Stimulated activated CD4-positive, alpha-beta T cell treated with anti-CD3 and anti-CD28 coated beads, TNF-alpha, amount 100 ng/mL, for 48 hours (primary cell): ENCODE results near the gene RAMACL.
"Not testable (repeated sequence)": the region's sequence is repeated elsewhere in the genome, so short reads cannot be mapped to it uniquely, and the experiment has no call there.

Experiments used
- DNase-seq, 3 donors: peaks; one replicate each; pipeline ENCODE4 v3.0.0-alpha.2; 2020; ENCODE audit warnings: low read depth in 3 of 3

Gene RAMACL

DNA sequence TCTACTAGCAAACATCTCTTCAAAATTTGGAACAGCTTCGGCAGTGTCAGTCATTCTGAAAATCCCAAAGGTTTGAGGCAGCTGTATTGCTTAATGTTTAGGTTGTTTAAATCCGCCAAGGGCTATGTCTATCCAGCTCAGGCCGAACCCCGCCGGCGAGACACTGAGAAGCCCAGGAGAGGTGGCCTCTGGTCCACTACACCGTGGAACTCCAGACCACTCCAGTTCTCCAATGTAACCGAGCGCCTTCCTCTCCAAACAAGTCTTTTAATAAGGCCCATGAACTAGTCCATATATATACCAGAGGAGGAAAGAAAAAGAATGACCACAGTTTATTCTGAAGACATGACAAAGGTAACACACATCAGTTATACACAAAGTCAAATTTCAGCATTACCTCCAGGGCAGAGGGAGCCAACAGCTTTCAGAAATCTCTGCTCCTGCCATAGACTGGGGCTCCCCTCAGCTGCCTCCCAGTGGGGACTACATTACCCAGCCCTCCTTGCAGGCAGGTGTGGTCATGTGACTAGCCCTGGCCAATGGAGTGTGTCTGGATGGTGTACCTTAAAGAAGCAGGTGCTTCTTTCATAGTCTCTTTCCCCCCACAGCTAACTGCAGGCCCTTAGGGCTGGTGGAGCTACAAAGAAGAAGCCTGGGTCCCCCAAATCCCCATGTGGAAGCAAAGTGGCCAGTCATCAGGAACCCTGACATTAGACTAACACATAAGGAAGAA, at the start of gene RAMACL:
RAMACL (minus strand) TSS at position 255 of the 733 bp plus-strand sequence; CDS start at position 54, 201 bp downstream.
- peak in 2 of 3 donors; percentile 14 to 29 for DNase-seq

DNA sequence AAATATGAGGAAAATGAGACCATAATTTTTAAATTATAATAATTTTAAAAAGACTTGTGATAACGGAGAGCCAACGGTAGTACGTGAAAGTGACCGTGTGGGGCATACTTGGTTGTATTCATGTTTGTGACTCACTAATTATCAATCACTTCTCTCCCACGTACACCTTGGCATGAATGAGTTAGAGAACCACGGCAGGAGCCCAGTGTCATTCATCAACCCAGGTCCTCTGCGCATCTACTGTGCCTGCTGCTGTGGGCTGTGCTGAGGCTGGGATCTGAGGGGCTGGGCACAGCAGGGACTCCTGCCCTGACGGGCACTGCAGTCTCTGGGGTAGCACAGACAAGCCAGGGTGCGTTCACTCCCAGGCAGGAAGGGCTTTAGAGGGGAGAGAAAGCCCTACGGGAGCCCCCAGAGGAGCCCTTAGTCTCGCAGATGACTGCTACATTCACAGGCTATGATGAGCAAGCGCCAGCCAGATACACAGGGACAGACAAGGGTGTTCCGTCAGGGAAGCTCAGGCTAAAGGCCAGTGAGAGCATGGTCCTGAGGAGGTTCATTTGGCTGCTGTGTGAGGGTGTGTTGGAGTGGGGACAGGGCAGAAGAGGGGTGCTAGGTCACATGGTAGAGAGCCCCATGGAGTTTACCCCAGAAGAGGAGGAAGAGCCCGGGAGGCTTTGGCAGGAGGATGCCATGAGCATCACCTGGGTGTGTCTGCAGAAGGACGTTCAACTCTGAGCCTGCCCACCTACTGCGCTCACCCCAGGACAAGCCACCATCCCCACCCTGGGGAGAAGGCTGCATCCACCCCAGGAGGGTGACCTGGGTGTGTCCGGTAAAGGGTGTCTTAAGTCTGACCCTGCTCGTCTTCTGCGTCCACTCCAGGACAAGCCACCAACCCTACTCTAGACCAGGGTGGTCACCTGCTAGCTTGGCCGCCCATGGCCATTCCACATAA, 48.8 kb upstream of the RAMACL start:
- no peak for DNase-seq

DNA sequence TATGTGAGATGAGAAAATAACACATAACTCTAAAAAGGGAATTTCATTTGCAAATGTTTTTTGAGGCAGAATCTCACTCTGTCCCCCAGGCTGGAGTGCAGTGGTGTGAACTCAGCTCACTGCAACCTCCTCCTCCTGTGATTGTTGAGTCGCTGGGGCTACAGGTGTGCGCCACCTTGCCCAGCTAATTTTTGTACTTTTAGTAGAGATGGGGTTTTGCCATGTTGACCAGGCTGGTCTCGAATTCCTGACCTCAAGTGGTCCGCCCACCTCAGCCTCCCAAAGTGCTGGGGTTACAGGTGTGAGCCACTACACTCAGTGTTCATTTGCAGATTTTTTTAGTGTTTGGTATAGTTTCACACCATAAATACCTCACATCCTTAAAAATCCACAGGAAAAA, 48.1 kb upstream of the RAMACL start:
- not testable (repeated sequence) for DNase-seq

DNA sequence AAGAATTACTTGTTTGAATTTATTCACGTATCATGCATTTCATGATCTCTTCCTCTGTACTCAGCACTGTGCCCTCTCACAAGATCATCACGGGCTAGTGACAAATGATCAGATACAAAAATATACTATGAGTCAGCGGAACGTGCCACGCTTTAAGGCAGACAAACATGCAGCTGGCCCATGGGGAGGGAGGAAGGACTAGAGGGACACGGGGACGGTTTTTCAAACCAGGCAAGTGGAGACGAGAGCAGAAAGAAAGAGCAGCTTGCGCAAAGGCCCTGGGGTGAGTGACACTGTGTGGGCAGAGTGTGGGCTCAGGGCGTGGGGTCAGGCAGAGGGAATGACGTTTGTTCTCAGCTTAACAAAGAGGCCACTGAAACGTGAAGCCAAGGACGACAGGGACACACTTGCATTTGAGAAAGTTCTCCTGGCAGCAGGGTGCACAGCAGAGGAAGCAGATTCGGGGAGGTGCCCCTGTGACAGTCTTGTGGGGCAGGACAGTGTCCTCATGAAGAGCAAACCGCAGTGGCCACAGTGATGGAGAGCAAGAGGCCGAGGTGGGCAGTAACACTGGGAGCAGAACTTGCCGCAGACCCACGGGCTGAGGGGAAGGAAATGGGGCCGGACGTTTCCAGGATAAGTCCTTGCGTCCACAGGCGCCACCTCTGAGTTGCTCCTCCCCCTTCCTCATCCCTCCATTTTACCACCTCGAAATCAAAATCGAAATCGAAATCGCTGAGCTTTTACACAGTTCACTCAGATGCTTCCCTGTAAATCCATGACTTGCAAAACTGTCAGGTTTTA, 47.5 kb upstream of the RAMACL start:
- DNase-seq: no peak

DNA sequence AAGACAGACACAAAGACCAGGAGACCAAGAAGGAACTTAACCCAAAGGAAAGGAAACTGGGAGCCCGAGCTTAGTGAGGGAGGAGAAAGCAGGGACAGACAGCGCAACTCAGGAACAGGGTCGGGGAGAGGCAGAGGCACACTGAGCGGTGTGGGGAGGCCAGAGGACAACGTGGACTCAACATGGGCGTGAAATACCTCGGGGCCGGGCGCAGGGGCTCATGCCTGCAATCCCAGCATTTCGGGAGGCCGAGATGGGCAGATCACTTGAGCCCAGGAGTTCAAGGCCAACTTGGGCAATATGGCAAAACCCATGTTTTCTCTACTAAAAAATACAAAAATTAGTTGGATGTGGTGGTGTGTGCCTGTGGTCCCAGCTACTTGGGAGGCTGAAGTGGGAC, 46.3 kb upstream of the RAMACL start:
- no peak for DNase-seq

DNA sequence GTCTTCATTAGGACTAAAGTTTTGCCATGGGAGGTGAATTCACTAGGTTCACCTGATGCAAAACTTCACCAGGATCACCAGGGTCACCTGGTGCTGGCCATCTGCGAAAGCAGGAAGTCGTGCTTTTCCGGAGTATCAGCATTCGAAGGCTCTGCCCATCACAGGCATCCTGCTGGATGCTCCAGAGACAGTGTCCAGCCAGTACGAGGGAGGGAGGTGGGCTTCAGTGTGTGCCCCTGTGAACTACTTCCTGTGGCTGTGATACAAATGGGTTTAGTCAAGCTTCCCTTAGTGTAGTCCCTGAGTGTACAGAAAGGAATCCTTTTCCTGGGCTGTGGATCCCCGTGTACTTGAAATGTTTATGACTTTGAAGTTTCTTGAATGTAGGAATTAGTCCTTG, 44.0 kb upstream of the RAMACL start:
- no peak for DNase-seq

DNA sequence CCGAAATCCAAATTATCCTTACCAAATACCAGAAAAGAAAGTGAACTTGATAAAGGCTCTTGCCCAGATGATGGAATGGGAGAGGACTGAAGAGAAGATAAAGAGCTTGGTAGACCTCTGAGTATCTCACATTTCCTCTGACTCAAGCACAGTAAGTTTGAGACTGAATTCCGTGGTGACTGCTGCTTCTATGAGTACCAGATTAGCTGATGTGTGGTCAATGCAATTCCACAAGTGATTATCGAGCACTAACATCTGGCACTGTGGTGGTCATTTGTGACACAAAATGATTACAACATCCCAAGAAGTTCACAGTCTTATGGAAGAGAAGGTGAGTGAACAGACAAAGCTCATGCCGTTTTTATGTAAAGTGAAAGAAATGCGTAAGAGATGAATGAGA, 43.1 kb upstream of the RAMACL start:
- DNase-seq: no peak

DNA sequence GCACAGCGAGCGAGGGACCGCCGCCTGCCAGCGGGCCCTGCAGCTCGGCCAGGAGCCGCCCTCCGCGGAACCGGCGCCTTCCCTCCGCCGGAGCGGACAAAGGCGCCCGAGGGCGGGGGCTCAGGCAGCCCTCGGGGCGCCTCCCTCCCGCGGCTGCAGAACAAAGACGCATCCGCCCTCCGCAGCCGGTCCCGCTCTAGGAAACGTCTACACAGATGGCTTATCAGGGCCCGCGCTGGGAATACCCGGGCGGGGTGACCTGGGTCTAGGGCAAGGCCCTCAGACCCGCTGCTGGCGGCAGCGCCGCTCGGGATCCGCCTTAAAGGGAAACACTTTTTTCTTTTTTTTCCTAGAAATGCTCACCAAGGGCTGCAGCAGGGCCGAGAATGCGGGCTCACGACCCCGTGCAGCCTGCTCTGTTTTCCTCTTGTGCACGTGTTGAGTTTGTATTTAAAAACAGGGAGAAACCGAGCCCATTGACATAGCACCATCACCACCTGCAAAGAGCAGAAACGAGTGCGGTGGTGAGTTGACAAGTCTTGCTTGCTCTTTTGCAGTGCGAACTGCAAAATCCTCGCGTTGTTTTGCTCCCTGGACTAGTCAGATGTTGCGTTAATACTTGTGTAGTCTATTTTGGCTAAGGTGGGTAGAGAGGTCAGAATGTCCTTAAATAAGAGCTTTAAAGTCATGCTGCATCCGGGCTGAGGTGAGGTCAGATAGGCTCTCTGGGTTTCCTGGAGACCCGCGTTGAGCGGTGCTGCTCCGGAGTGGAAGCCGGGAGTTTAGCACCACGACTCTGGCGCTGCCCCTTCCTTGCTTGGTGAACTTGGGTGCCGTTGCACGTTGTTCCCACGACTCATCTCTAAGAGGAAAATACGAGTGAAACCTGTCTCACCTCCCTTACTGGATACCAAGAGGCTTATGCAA, 41.7 kb upstream of the RAMACL start:
- DNase-seq: peak in 2 of 3 donors; percentile 7 to 16

DNA sequence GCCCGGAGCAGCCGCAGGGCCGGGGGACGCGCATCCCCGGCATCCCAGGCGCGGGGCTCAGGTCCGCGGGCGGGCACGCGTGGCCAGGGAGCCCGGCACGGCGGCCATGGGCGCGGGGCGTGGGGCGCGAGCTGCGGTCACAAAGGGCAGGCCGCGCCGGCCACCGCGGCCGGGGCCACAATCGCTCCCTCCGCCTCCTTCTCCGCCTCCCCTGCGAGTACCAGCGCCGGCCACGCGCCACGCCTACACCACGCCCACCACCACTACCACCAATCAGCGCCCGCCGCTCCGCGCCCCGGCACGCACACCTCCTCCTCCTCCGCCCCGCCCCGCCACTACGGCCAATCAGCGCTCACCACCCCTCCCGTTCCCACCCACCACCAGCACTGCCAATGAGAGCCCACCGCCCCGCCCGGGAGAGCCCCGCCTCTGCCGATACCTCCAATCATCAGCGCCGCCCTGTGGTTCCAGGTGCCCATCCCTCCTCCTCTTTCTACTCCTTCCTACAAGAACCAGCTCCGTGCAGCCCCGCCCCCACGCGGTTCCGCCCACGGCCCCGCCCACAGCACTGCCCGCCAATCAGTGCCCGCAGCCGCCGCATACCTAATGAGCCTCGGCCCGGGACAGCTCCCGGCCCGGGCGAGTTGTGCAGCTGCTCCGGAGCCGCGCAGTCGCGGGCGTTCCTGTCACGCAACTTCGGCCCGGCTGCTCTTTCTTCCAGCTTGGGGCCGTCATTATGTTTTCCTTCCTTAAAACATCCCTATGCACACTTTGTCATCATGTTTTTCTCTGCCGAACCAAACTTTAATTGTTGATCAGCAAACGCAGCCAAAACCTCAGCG, 40.8 kb upstream of the RAMACL start, which contains the start of gene RPS6KA2:
RPS6KA2 (minus strand) TSS at position 219 of the 842 bp plus-strand sequence. CDS start 232 bp downstream, outside the sequence.
- peak; percentile 99 to 100 (median 99) for DNase-seq

DNA sequence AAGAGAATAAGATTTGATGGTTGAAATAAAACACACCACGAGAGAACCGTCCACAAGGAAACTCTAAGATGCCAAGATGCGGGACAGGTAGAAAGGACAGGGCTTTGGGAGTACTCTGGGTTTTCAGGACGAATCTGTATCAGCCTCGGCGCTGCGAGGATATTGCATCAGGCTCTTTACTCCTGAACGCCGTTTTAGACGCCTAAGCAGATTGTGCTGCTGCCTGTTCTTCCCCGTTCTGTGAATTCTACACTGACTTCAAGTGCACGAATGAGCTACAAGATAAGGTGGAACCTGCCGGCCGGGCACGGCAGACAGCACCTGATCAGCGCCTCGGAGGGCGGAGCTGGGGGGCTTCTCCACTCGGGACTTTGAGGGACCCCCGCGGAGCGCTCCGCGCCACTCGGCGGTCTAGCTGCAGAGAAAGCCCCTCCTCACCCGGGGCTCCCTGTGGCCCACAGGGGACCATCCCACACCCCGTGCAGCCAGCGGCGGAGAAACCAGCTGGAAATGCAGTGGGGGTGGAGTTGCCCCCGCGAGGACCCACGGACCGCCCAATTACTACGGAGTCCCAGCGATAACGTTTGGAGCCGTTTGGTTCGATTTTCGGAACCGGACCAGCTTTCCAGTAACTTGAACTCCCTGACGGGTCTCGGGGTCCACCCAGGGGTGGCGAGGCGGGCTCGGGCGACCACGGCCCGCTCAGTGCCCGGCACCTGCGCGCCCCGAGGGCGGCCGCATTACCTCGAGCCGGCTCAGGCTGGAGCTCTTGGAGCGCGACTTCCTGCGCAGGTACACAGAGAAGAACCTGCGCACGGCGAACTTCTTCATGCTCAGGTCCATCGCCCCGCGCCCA, 39.9 kb upstream of the RAMACL start:
- peak in 1 of 3 donors; percentile 3 for DNase-seq

DNA sequence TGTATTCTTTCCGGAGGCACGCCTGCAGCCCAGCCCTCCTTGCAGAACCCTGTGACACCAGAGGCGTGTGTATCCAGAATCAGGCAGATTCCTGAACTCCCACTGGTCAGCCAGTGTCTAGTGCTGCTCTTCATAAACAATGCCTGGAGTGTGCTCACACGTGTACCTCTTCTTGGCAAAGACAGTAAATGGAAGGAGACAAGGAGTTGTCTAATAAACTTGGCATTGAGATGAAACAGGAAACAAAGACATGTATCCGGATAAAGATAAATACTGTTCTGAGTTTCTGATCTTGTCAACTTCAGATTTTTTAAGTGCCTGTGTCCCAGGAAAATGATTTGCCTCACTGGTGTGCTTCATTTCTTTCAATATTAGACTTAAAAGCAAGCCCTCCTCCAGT, 38.9 kb upstream of the RAMACL start:
- DNase-seq: no peak

DNA sequence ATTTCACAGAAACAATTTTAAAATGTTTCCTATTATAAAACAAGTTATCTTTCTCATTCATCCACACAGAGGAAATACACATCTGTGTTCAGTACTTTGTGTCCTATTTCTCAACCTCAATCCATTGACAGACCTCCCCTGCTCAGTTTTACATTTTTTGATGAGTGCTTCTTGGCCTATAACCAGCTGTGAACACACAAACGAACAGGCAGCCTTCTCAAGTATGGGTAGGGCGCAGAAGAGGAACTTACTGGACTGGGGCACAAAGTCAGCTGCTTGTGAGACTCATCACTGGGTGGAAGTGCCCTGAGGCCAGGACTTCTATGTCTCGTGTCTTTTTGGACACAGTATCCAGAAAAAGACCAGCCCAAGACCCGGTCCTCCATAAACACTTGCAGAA, 37.8 kb upstream of the RAMACL start:
- DNase-seq: no peak

DNA sequence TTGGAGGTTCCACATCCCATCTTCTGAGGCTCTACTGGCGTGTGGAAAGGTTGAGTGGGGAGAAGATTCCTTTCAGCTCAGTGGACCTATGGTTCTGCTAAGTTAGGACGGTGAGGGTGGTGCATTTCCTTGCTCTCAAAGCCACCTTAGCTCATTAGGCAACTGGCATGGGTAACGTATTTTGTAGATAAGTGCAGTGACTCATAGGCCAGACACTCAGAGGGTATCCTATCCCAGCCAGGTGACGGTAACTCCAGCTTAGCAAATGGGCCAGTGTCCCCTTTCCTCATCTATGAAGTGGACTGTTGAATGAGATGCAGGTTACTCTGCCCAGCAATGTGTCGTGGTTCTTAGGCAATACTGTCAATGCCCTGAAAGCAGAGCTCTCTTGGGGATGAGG, 36.8 kb upstream of the RAMACL start:
- no peak for DNase-seq

DNA sequence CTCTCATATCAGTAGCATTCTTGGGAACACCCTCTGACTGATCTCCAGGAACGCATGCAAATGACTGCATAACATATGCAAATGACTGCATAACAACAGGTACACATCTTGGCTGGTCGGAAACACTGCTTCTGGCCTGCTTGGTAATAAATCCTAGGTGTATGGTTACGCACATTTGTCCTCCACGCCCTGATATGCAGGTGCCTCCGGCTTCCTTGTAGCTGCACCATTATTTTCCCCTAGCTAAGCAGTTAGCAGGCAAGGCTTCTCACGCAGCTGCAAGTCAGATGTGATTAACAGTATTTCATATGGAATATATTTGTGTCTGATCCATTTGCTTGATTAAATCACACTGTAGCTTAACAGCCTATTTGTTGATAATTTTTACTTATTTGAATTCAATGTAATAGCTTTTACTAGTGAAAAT, 34.6 kb upstream of the RAMACL start:
- DNase-seq: no peak

DNA sequence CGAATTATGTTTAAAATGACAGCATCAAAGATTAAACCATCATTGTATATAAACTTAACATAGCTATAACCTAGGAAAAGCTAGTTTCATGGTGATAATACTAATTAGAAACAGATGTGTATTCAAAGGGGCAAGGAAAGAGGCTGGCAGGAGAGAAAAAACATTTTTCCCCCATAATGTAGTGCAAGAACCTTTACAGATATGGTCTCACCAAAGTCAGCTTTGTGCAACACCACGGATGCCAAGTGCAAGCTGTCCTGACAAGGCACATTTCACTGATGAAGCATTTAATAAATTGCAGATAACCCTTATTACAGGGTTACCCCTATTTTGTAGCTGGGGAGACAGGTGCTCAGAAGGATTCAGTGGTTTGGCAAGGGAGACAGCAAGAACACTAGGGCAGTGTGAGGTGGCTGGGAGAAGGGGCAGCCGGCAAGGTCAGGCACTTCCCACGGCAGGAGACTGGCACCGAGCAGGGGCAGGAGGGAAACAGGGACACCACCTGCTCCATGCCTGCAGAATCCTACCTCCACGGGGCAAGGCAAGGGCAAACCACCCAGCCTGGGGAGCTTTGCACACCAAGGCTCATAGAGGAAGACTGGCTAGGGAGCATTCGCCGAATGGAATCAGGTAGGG, 34.1 kb upstream of the RAMACL start:
- no peak for DNase-seq

DNA sequence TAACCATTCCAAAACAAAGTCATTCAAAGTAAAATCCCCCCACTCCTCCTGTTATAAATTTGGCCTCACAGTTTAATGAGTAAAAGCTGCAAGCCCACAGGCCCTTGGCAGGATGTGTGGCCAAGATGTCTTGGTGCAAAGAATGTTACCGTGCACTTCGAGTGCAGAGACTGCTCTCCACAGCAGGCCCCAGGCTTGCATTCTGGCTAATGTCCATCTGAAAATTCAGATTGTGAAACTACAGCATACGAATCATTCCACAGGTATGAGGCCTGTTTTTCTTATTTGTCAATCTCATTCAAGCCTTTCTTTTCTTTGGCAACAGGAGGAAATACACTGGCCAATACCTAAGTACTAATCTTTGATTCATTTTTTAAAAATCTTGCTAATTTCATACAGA, 33.4 kb upstream of the RAMACL start:
- no peak for DNase-seq

DNA sequence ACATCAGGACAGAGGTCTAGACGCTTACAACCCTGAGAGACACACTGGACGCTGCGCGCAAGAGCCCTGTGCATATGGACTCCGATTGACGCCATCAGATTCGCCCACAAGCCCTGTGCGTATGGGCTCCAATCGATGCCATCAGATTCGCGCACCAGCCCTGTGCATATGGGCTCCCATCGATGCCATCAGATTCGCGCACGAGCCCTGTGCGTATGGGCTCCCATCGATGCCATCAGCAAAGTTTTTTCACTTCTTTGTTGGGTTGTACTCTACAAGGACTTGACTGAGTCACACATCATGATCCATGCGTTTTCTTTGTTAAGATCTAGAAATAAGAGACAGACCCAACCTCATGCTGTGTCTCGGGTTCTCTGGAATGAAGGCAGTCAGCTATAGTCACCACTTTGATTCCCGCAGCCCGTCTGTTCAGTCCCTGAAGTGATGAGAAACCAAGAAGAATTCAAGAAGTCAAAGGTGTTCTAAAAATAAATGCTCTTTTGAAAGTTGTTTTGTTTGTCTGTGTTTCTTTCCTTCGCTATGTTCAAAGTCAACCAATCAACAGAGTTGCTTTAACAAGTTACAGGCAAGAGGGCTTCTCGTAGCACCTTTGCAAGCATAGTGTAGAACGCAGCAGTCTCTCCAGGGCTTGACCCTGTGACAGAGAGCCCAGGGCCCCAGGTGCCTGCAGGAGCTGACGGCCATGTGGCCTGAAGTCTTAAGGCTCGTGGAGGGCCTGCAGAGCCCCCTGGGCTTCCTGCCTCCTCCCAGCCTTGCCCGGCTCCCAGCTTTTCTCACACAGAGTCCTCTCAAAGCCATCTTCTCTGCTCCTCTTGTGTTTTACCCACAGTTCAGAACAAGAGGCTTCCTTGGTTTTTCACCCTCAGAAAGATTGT, 32.6 kb upstream of the RAMACL start:
- DNase-seq: no peak
